SIG-M5 treated with dmso at 0.1 percent for 504 hours (cell line): ENCODE data around the gene LAIR1.
A peak's percentile ranks its signal among the peaks of the same experiment; 100 is the strongest.

Experiments
- DNase-seq: peaks from one replicate; lab custom pipeline; 2025; ENCODE audit not compliant: unreplicated experiment; lab: John Stamatoyannopoulos, UW

The LAIR1 gene

GRCh38 chr19:54319892-54320670, 44.6 kb downstream of the LAIR1 start:
- no peak for DNase-seq

DNA sequence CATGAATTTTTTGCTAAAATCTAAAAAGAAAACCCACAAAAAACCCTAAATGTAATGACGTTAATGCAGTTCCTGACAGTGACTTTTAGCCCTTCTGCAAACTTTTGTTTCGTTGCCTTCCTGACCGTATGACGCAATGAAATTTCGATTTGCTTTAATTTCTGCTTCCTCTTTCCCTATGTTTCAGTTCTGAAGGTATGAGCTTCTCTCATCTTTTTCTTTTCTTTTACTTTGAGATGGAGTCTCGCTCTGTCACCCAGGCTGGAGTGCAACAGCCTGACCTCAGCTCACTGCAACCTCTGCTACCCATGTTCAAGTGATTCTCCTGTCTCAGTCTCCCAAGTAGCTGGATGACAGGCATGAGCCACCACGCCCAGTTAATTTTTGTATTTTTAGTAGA, 45.7 kb downstream of the LAIR1 start:
- peak; percentile 86 for DNase-seq

DNA sequence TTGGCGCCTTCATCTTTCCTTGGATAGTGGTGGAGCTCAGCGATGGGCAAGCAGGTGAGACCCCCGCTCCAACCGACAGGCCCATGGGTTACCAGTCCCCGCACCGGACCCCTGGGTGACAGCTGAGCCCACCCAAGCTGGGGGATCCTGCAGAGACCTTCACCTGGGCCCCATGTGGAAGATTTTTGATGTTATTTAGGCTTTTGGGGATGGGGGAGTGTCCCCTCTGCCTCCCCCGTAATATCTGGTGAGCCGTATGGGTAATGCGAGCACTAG, 46.8 kb downstream of the LAIR1 start:
- no peak for DNase-seq

GRCh38 chr19:54317108-54317964, 47.4 kb downstream of the LAIR1 start:
- DNase-seq, result peak; percentile 32

DNA sequence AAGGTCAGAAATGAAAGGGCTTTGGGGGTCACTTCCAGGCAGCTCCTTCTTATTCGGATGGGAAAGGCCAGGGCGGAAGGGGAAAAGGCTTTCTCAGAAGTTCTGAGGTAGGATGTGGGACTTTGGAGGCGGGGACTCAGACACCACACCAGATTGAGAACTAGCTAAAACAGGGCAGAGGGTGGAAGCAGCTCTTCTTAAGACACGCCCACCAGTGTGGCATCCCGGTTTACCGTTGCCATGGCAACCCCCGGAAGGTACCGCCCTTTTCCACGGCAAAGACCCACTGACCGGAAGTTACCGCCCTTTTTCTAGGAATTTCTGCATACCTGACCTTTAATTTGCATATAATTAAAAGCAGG, 48.0 kb downstream of the LAIR1 start:
- no peak for DNase-seq

DNA sequence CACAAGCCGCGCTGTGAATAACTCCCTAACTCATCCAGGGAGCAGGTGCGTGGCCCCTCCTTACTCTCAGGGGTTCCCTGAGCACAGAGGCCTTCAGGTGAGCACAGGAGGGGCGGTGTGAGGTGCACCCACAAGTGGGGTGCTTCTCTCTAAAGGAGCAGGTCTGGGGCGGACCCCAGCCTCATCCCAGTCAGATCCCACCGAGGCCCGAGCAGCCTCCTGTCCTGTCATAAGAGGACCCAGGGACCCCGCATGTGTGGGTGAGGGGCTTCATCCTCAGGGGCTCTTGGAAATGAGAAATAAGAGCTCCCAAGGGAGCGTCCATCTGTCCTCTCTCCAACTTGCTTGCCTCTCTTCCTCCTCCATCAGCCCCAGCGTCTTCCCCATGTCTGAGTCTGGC, 48.8 kb downstream of the LAIR1 start:
- no peak for DNase-seq

GRCh38 chr19:54312436-54313377, 52.0 kb downstream of the LAIR1 start, which contains the start of gene LILRA5:
Gene LILRA5, minus strand, starts transcription at chr19:54313166. Its CDS starts 147 bp downstream, at chr19:54313019.
- peak; percentile 77 for DNase-seq

DNA sequence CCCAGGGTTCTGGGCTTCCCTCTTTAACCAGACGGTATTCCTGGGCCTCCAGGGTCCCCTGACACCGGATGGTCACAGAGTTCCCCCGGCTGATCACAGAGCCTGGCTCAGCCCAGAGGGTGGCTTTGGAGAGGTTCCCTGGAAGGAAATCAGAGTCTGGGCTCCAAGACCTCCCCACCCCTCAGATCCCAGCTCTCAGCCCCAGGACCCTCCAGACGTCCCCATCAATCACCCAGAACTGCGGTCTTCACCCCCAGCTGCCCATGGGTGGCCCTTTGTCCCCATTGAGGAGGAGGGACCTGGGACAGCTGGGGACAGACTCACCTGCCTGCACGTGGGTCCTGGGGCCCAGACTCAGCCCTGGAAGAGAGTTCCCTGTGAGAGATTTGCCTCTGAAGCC, 52.7 kb downstream of the LAIR1 start:
- no peak for DNase-seq

GRCh38 chr19:54311486-54311885, 53.2 kb downstream of the LAIR1 start:
- no peak for DNase-seq

GRCh38 chr19:54310543-54310942, 54.2 kb downstream of the LAIR1 start:
- no peak for DNase-seq

DNA sequence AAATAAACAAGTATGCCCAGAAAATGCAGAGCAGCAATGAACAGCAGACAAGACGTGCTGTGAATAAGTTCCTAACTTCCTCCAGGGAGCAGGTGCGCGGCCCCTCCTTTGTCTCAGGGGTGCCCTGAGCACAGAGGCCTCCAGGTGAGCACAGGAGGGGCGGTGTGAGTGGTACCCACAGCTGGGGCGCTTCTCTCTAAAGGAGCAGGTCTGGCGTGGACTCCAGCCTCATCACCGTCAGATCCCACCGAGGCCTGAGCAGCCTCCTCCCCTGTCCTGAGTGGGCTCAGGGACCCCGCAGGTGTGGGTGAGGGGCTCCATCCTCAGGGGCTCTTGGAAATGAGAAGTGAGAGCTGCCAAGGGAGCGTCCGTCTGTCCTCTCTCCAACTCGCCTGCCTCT, 54.9 kb downstream of the LAIR1 start:
- no peak for DNase-seq

GRCh38 chr19:54307389-54308020, 57.2 kb downstream of the LAIR1 start:
- DNase-seq, result no peak

GRCh38 chr19:54305141-54305540, 59.6 kb downstream of the LAIR1 start:
- DNase-seq, result no peak

- peak; percentile 68 for DNase-seq
Measured at GRCh38 chr19:54302257-54302656, 62.5 kb downstream of the LAIR1 start.
